WTC11 (cell line): ENCODE data around the gene PTGER2. TPM values are rescaled to one million over a fixed set of nuclear protein-coding genes. Genes with fewer than 3 reads are reported as not detected.
A peak's percentile ranks its signal among the peaks of the same experiment; 100 is the strongest.

Experiments used
- FOXJ3 ChIP-seq: sonication (generic); formaldehyde crosslinking; IDR thresholded peaks from 2 replicates; pipeline ENCODE4 v1.9.0; 2021; ENCODE audit warnings: missing genetic modification reagents, mild to moderate bottlenecking, borderline replicate concordance
- FOXK1 ChIP-seq: sonication (generic); formaldehyde crosslinking; IDR thresholded peaks from 2 replicates; pipeline ENCODE4 v1.8.0; 2022; ENCODE audit warnings: mild to moderate bottlenecking, moderate library complexity, missing genetic modification reagents
- GTF2I ChIP-seq: fragments of 250-450 bp; sonication (Bioruptor Pico); conservative IDR thresholded peaks from 2 replicates; pipeline ENCODE4 v1.4.0; 2021; ENCODE audit warnings: mild to moderate bottlenecking
- HMGA2 ChIP-seq: fragments of 250-450 bp; sonication (Bioruptor Pico); IDR thresholded peaks from 2 replicates; pipeline ENCODE4 v1.4.0; 2021; ENCODE audit warnings: mild to moderate bottlenecking, moderate library complexity
- JAZF1 ChIP-seq: fragments of 250-450 bp; sonication (Bioruptor Pico); IDR thresholded peaks from 2 replicates; pipeline ENCODE4 v1.9.0; 2021; ENCODE audit warnings: moderate library complexity, mild to moderate bottlenecking, inconsistent platforms
- KAT7 ChIP-seq: sonication (generic); formaldehyde crosslinking; IDR thresholded peaks from 2 replicates; pipeline ENCODE4 v1.8.1; 2023; ENCODE audit warnings: missing genetic modification reagents, mild to moderate bottlenecking, borderline replicate concordance
- MYBL2 ChIP-seq: sonication (generic); formaldehyde crosslinking; IDR thresholded peaks from 2 replicates; pipeline ENCODE4 v1.8.1; 2023; ENCODE audit warnings: mild to moderate bottlenecking, moderate library complexity, missing genetic modification reagents
- NFE2L1 ChIP-seq: sonication (generic); formaldehyde crosslinking; IDR thresholded peaks from 2 replicates; pipeline ENCODE4 v1.8.1; 2023; ENCODE audit warnings: missing genetic modification reagents
- NFYB ChIP-seq: sonication (generic); formaldehyde crosslinking; conservative IDR thresholded peaks from 2 replicates; pipeline ENCODE4 v1.8.0; 2022; ENCODE audit warnings: low read depth, missing genetic modification reagents
- NR3C1 ChIP-seq: sonication (generic); formaldehyde crosslinking; conservative IDR thresholded peaks from 2 replicates; pipeline ENCODE4 v1.8.1; 2023; ENCODE audit warnings: low read depth, mild to moderate bottlenecking, missing genetic modification reagents
- PRRX2 ChIP-seq: fragments of 250-450 bp; sonication (Bioruptor Pico); IDR thresholded peaks from 2 replicates; pipeline ENCODE4 v1.8.0; 2021; ENCODE audit warnings: mild to moderate bottlenecking
- RELA ChIP-seq: sonication (generic); formaldehyde crosslinking; IDR thresholded peaks from 2 replicates; pipeline ENCODE4 v1.8.1; 2022; ENCODE audit warnings: missing genetic modification reagents, mild to moderate bottlenecking, borderline replicate concordance
- SMAD4 ChIP-seq: sonication (generic); formaldehyde crosslinking; IDR thresholded peaks from 2 replicates; pipeline ENCODE4 v1.8.0; 2022; ENCODE audit warnings: mild to moderate bottlenecking, missing genetic modification reagents
- ZNF138 ChIP-seq: sonication (generic); formaldehyde crosslinking; conservative IDR thresholded peaks from 2 replicates; pipeline ENCODE4 v1.8.1; 2022; ENCODE audit warnings: mild to moderate bottlenecking, moderate library complexity, missing genetic modification reagents
- ZNF232 ChIP-seq: sonication (generic); formaldehyde crosslinking; IDR thresholded peaks from 2 replicates; pipeline ENCODE4 v1.8.0; 2022; ENCODE audit warnings: mild to moderate bottlenecking, missing genetic modification reagents
- total RNA-seq: library from RNA; stranded (reverse); gene quantifications from 3 replicates; pipeline ENCODE4 v1.2.3, GENCODE V29; 2021
- TF ChIP-seq, protein P1 (sequence below): fragments of 250-450 bp; sonication (Bioruptor Pico); conservative IDR thresholded peaks from 2 replicates; pipeline ENCODE4 v1.9.0; 2021; ENCODE audit warnings: mild to moderate bottlenecking
- TF ChIP-seq, protein P2 (sequence below): sonication (generic); formaldehyde crosslinking; IDR thresholded peaks from 2 replicates; pipeline ENCODE4 v1.8.1; 2023; ENCODE audit warnings: mild to moderate bottlenecking, missing genetic modification reagents
- TF ChIP-seq, protein P3 (sequence below): sonication (generic); formaldehyde crosslinking; IDR thresholded peaks from 2 replicates; pipeline ENCODE4 v1.8.1; 2022; ENCODE audit warnings: low read depth, mild to moderate bottlenecking, moderate library complexity, missing genetic modification reagents, borderline replicate concordance
- TF ChIP-seq, protein P4 (sequence below): sonication (generic); formaldehyde crosslinking; IDR thresholded peaks from 2 replicates; pipeline ENCODE4 v1.8.1; 2022; ENCODE audit warnings: missing genetic modification reagents, borderline replicate concordance
- TF ChIP-seq, protein P5 (sequence below): fragments of 250-450 bp; sonication (Bioruptor Pico); IDR thresholded peaks from 2 replicates; pipeline ENCODE4 v2.1.2; 2022; ENCODE audit warnings: mild to moderate bottlenecking, moderate library complexity
- TF ChIP-seq, protein P6 (sequence below): sonication (generic); formaldehyde crosslinking; IDR thresholded peaks from 2 replicates; pipeline ENCODE4 v1.8.1; 2022; ENCODE audit warnings: mild to moderate bottlenecking, missing genetic modification reagents, moderate library complexity, borderline replicate concordance
- TF ChIP-seq, protein P7 (sequence below): sonication (generic); formaldehyde crosslinking; conservative IDR thresholded peaks from 2 replicates; pipeline ENCODE4 v1.8.1; 2023; ENCODE audit warnings: mild to moderate bottlenecking, low read depth, missing genetic modification reagents, moderate library complexity
- TF ChIP-seq, protein P8 (sequence below): sonication (generic); formaldehyde crosslinking; IDR thresholded peaks from 2 replicates; pipeline ENCODE4 v1.8.0; 2022; ENCODE audit warnings: mild to moderate bottlenecking, missing genetic modification reagents

Gene PTGER2
- total RNA-seq, 1 experiment from 2014 or later, result 0.92 TPM

DNA sequence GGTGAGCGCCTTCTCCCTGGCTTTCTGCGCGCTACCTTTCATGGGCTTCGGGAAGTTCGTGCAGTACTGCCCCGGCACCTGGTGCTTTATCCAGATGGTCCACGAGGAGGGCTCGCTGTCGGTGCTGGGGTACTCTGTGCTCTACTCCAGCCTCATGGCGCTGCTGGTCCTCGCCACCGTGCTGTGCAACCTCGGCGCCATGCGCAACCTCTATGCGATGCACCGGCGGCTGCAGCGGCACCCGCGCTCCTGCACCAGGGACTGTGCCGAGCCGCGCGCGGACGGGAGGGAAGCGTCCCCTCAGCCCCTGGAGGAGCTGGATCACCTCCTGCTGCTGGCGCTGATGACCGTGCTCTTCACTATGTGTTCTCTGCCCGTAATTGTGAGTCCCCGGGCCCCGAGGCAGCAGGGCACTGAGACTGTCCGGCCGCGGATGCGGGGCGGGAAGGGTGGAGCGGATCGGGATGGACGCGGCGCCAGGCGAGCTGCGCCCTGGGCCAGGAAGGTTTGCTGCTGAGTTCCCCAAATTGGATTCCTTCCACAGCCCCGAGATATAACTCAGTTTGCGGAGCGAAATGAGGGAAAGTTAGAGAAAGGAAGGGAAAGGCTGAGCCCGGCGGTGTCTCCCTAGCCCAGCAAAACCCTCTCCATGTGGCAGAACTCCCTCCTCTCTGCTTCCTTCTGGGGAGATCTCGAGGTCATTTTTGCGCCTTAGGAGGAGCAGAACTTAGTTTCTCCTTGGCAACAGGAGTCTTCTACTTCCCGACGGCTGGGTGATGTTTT lies 45.6 kb upstream of the PTGER2 start (continued):
- TF ChIP-seq, protein P1, sequence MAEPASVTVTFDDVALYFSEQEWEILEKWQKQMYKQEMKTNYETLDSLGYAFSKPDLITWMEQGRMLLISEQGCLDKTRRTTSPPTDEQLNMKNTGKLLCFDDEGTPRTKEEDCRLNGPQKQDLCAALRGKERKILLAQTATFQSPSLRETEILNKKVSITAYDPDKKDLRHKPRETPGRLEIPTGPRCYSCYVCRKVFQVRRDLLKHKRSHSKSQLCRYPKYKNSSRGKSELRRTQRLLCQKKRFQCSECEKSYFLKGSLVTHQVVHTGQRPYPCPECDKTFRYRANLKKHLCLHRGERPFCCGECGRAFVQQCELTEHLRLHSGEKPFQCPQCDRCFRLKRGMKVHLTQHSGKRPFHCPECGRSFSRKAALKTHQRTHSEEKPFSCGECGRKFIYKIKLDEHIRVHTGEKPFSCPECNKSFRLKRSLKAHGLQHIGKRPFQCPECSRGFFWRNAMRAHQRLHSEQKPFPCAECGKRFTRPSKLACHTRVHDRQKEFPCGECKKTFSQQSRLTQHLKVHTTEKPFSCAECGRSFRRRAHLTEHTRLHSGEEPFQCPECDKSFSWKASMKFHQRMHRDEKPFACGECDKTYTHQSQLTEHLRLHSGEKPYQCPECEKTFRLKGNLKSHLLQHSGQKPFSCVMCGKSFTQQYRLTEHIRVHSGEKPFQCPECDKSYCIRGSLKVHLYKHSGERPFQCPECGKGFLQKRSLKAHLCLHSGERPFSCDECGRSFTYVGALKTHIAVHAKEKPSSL (CRISPR knock-in tag), result no peak
- TF ChIP-seq ZNF232 (CRISPR knock-in tag) (no peak), NFE2L1 (CRISPR knock-in tag) (peak; percentile 61; the same call in 1 of the 2 replicates), HMGA2 (CRISPR knock-in tag) (no peak), NFYB (CRISPR knock-in tag) (no peak), GTF2I (no peak), SMAD4 (CRISPR knock-in tag) (no peak), FOXJ3 (CRISPR knock-in tag) (no peak), MYBL2 (CRISPR knock-in tag) (peak; percentile 44; the same call in 1 of the 2 replicates), JAZF1 (CRISPR knock-in tag) (no peak), NR3C1 (CRISPR knock-in tag) (no peak), PRRX2 (CRISPR knock-in tag) (no peak), FOXK1 (CRISPR knock-in tag) (peak; percentile 73; the same call in 1 of the 2 replicates), KAT7 (CRISPR knock-in tag) (no peak), ZNF138 (CRISPR knock-in tag) (no peak), RELA (CRISPR knock-in tag) (no peak)
- TF ChIP-seq, protein P2, sequence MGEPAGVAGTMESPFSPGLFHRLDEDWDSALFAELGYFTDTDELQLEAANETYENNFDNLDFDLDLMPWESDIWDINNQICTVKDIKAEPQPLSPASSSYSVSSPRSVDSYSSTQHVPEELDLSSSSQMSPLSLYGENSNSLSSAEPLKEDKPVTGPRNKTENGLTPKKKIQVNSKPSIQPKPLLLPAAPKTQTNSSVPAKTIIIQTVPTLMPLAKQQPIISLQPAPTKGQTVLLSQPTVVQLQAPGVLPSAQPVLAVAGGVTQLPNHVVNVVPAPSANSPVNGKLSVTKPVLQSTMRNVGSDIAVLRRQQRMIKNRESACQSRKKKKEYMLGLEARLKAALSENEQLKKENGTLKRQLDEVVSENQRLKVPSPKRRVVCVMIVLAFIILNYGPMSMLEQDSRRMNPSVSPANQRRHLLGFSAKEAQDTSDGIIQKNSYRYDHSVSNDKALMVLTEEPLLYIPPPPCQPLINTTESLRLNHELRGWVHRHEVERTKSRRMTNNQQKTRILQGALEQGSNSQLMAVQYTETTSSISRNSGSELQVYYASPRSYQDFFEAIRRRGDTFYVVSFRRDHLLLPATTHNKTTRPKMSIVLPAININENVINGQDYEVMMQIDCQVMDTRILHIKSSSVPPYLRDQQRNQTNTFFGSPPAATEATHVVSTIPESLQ (CRISPR knock-in tag), result no peak
- TF ChIP-seq, protein P3, sequence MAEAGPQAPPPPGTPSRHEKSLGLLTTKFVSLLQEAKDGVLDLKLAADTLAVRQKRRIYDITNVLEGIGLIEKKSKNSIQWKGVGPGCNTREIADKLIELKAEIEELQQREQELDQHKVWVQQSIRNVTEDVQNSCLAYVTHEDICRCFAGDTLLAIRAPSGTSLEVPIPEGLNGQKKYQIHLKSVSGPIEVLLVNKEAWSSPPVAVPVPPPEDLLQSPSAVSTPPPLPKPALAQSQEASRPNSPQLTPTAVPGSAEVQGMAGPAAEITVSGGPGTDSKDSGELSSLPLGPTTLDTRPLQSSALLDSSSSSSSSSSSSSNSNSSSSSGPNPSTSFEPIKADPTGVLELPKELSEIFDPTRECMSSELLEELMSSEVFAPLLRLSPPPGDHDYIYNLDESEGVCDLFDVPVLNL (CRISPR knock-in tag), result peak; percentile 73; the same call in 1 of the 2 replicates
- TF ChIP-seq, protein P4, sequence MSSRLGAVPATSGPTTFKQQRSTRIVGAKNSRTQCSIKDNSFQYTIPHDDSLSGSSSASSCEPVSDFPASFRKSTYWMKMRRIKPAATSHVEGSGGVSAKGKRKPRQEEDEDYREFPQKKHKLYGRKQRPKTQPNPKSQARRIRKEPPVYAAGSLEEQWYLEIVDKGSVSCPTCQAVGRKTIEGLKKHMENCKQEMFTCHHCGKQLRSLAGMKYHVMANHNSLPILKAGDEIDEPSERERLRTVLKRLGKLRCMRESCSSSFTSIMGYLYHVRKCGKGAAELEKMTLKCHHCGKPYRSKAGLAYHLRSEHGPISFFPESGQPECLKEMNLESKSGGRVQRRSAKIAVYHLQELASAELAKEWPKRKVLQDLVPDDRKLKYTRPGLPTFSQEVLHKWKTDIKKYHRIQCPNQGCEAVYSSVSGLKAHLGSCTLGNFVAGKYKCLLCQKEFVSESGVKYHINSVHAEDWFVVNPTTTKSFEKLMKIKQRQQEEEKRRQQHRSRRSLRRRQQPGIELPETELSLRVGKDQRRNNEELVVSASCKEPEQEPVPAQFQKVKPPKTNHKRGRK (CRISPR knock-in tag), result no peak
- TF ChIP-seq, protein P5, sequence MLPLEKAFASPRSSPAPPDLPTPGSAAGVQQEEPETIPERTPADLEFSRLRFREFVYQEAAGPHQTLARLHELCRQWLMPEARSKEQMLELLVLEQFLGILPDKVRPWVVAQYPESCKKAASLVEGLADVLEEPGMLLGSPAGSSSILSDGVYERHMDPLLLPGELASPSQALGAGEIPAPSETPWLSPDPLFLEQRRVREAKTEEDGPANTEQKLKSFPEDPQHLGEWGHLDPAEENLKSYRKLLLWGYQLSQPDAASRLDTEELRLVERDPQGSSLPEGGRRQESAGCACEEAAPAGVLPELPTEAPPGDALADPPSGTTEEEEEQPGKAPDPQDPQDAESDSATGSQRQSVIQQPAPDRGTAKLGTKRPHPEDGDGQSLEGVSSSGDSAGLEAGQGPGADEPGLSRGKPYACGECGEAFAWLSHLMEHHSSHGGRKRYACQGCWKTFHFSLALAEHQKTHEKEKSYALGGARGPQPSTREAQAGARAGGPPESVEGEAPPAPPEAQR (CRISPR knock-in tag), result no peak
- TF ChIP-seq, protein P6, sequence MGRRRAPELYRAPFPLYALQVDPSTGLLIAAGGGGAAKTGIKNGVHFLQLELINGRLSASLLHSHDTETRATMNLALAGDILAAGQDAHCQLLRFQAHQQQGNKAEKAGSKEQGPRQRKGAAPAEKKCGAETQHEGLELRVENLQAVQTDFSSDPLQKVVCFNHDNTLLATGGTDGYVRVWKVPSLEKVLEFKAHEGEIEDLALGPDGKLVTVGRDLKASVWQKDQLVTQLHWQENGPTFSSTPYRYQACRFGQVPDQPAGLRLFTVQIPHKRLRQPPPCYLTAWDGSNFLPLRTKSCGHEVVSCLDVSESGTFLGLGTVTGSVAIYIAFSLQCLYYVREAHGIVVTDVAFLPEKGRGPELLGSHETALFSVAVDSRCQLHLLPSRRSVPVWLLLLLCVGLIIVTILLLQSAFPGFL (CRISPR knock-in tag), result no peak
- TF ChIP-seq, protein P7, sequence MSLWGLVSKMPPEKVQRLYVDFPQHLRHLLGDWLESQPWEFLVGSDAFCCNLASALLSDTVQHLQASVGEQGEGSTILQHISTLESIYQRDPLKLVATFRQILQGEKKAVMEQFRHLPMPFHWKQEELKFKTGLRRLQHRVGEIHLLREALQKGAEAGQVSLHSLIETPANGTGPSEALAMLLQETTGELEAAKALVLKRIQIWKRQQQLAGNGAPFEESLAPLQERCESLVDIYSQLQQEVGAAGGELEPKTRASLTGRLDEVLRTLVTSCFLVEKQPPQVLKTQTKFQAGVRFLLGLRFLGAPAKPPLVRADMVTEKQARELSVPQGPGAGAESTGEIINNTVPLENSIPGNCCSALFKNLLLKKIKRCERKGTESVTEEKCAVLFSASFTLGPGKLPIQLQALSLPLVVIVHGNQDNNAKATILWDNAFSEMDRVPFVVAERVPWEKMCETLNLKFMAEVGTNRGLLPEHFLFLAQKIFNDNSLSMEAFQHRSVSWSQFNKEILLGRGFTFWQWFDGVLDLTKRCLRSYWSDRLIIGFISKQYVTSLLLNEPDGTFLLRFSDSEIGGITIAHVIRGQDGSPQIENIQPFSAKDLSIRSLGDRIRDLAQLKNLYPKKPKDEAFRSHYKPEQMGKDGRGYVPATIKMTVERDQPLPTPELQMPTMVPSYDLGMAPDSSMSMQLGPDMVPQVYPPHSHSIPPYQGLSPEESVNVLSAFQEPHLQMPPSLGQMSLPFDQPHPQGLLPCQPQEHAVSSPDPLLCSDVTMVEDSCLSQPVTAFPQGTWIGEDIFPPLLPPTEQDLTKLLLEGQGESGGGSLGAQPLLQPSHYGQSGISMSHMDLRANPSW, result no peak
- TF ChIP-seq, protein P8, sequence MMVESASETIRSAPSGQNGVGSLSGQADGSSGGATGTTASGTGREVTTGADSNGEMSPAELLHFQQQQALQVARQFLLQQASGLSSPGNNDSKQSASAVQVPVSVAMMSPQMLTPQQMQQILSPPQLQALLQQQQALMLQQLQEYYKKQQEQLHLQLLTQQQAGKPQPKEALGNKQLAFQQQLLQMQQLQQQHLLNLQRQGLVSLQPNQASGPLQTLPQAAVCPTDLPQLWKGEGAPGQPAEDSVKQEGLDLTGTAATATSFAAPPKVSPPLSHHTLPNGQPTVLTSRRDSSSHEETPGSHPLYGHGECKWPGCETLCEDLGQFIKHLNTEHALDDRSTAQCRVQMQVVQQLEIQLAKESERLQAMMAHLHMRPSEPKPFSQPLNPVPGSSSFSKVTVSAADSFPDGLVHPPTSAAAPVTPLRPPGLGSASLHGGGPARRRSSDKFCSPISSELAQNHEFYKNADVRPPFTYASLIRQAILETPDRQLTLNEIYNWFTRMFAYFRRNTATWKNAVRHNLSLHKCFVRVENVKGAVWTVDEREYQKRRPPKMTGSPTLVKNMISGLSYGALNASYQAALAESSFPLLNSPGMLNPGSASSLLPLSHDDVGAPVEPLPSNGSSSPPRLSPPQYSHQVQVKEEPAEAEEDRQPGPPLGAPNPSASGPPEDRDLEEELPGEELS (CRISPR knock-in tag), result peak; percentile 82
